HL-60 (cell line): ENCODE results near the gene WNT16.

Source experiments
- DNase-seq, 2 experiments: peaks; one replicate each; pipeline ENCODE4 v3.0.0-alpha.2; 2010 to 2020; ENCODE audit warnings: low read depth in 1 of 2, low spot score in 1 of 2
- H3K27ac ChIP-seq: fragments of 250-450 bp; sonication (Bioruptor Pico); replicated peaks from 2 replicates; pipeline ENCODE4 v1.5.1; 2020; ENCODE audit warnings: mild to moderate bottlenecking, moderate library complexity
- H3K27me3 ChIP-seq: fragments of 250-450 bp; sonication (Bioruptor Pico); 2 replicates; pipeline ENCODE4 v1.5.1; 2021; ENCODE audit warnings: mild to moderate bottlenecking, moderate library complexity; ENCODE audit not compliant: insufficient read depth, poor library complexity, severe bottlenecking
- H3K4me3 ChIP-seq: replicated peaks from 2 replicates; pipeline ENCODE4 v1.5.1; 2011; ENCODE audit warnings: mild to moderate bottlenecking, control low read depth, low read length; ENCODE audit not compliant: insufficient read depth
- GABPA ChIP-seq: IDR thresholded peaks from 2 replicates; pipeline ENCODE4 v1.6.1; 2012; ENCODE audit warnings: low read depth
- POLR2AphosphoS5 ChIP-seq: IDR thresholded peaks from 2 replicates; pipeline ENCODE4 v1.6.1; 2012; ENCODE audit warnings: low read depth
- SPI1 ChIP-seq: IDR thresholded peaks from 2 replicates; pipeline ENCODE4 v1.6.1; 2012; ENCODE audit warnings: low read depth, mild to moderate bottlenecking, borderline replicate concordance
- TF ChIP-seq, protein P1 (sequence below): IDR thresholded peaks from 2 replicates; pipeline ENCODE4 v1.6.1; 2012; ENCODE audit warnings: low read depth; ENCODE audit not compliant: insufficient replicate concordance
- TF ChIP-seq, protein P2 (sequence below): IDR thresholded peaks from one replicate; pipeline ENCODE4 v1.5.1; 2011; ENCODE audit warnings: low read length, control low read depth, inconsistent platforms; ENCODE audit not compliant: insufficient read depth

The WNT16 gene

DNA sequence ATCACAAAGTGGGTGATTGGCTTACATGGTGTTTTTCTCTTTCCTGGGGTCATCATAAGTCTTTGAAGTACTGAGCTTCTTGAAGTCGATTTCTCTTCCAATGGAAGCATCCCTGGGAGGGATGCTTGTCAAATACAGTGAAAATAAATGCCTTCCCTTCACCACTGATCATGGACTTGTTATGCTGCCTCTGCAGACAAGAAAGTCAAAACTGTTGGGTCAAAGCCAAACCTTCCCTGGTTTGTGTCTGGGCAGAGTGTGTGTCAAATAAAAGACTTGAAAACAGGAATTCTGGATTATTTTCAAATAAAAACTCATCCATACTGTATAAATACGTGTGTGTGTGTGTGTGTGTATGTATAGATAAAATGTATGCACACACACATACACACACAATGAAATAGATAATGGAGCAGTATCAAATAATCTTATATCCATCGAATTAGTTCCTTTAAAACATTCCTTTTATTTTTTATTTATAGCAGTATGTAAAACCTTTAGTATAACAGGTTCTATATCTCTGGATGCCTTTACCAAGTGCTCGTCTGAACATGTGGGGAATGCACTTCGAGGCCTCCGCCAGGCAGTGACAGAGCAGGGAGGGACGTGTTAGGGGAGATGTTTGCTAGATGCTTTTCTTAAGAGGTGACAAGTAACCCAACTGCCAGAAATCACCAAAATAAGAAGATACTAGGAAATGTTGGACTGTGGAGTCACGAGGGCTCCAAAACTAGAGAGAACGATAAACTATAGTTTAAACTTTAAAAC, 27.2 kb upstream of the WNT16 start:
- no peak overlapping the region for H3K4me3 ChIP-seq
- H3K27ac ChIP-seq = no peak overlapping the region
- H3K27me3 ChIP-seq = no peaks in the 10 kb centered on the region
- DNase-seq = no peak
- TF ChIP-seq, protein P1, sequence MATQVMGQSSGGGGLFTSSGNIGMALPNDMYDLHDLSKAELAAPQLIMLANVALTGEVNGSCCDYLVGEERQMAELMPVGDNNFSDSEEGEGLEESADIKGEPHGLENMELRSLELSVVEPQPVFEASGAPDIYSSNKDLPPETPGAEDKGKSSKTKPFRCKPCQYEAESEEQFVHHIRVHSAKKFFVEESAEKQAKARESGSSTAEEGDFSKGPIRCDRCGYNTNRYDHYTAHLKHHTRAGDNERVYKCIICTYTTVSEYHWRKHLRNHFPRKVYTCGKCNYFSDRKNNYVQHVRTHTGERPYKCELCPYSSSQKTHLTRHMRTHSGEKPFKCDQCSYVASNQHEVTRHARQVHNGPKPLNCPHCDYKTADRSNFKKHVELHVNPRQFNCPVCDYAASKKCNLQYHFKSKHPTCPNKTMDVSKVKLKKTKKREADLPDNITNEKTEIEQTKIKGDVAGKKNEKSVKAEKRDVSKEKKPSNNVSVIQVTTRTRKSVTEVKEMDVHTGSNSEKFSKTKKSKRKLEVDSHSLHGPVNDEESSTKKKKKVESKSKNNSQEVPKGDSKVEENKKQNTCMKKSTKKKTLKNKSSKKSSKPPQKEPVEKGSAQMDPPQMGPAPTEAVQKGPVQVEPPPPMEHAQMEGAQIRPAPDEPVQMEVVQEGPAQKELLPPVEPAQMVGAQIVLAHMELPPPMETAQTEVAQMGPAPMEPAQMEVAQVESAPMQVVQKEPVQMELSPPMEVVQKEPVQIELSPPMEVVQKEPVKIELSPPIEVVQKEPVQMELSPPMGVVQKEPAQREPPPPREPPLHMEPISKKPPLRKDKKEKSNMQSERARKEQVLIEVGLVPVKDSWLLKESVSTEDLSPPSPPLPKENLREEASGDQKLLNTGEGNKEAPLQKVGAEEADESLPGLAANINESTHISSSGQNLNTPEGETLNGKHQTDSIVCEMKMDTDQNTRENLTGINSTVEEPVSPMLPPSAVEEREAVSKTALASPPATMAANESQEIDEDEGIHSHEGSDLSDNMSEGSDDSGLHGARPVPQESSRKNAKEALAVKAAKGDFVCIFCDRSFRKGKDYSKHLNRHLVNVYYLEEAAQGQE = no peak
- TF ChIP-seq, protein P2, sequence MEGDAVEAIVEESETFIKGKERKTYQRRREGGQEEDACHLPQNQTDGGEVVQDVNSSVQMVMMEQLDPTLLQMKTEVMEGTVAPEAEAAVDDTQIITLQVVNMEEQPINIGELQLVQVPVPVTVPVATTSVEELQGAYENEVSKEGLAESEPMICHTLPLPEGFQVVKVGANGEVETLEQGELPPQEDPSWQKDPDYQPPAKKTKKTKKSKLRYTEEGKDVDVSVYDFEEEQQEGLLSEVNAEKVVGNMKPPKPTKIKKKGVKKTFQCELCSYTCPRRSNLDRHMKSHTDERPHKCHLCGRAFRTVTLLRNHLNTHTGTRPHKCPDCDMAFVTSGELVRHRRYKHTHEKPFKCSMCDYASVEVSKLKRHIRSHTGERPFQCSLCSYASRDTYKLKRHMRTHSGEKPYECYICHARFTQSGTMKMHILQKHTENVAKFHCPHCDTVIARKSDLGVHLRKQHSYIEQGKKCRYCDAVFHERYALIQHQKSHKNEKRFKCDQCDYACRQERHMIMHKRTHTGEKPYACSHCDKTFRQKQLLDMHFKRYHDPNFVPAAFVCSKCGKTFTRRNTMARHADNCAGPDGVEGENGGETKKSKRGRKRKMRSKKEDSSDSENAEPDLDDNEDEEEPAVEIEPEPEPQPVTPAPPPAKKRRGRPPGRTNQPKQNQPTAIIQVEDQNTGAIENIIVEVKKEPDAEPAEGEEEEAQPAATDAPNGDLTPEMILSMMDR = no peak
- no peak for TF ChIP-seq GABPA
- no peak for TF ChIP-seq POLR2AphosphoS5
- TF ChIP-seq SPI1 = no peak

DNA sequence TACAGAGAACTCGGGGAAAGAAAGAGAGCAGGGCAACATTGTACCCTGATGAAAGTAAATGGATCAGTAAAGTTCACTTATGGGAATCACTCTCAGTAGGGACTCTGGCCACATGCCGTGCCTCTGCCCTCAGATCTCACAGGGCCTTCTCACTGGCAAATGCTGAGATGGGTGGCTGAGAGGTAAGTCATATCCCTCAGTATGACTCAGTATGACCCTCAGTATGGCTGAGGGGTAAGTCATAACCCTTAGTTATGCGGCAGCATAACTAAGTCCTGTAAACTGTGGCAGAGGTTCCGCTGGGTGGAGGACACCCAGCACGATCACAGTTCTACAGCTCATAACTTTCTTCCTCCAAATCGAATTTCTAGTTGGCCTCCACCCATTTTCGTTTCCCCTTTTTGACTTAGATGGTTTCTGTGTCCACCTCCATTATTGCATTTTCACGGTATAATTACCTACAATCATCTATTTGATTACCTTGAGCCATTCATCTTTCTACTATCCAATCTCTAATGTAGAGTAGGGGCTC, 26.5 kb upstream of the WNT16 start:
- Histone ChIP-seq H3K27me3 (no peaks in the 10 kb centered on the region), H3K27ac (no peak overlapping the region), H3K4me3 (no peak overlapping the region)
- TF ChIP-seq POLR2AphosphoS5 = no peak
- TF ChIP-seq GABPA = no peak
- TF ChIP-seq, protein P2 = no peak
- TF ChIP-seq, protein P1 = no peak
- no peak for DNase-seq

DNA sequence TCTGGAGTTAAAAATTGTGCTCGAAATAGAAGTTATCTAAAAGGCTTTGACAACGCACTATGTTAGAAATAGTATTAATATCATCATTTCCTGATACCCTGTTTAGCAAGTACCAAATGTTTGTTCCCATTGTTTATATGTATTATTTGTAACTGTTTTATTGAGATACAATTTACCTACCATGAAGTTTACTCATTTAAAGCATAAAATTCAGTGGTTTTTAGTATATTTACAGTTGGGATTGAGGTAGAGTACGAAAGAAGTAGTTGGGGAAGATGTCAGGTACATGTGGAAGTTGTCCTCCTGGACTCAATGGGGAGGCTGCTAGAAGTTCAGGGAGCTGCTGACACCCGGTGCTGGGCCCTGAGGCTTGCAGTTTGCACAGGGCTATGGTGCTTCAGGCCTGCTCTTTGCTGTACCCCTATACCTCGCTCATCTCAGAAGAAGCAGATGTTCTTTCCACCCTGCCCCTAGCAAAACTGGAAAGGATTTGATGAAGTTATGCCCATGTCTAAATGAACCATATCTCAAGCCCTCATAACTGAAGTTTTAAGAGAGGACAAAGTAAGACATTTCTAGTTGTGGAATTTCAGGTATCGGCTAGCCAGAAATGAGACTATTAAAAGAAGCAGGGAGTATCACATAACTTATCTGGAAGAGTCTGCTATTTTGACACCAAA, 25.2 kb upstream of the WNT16 start:
- TF ChIP-seq, protein P2 = no peak
- TF ChIP-seq POLR2AphosphoS5 (no peak), GABPA (no peak), SPI1 (no peak)
- TF ChIP-seq, protein P1 = no peak
- Histone ChIP-seq H3K27ac (no peak overlapping the region), H3K27me3 (no peaks in the 10 kb centered on the region), H3K4me3 (no peak overlapping the region)
- DNase-seq = no peak
